Left ventricle myocardium superior (tissue), 1 donor: ENCODE measurements around the gene LSR. TPM values are rescaled to one million over a fixed set of nuclear protein-coding genes. Genes with fewer than 3 reads are reported as not detected.

Experiments
- ATAC-seq: fragments of 200-7000 bp; cut with Tn5 transposase; one replicate; pipeline ENCODE4 v1.9.1; 2020; ENCODE audit warnings: mild to moderate bottlenecking, moderate library complexity
- DNase-seq: peaks from one replicate; pipeline ENCODE4 v3.0.0-alpha.2; 2020
- intact Hi-C: fragments of 100-400 bp; cut with micrococcal nuclease; formaldehyde crosslinking; loops from one replicate; pipeline ENCODE4 v1.11.0; 2022
- long read RNA-seq: library from polyadenylated mRNA; unstranded; transcript quantifications from one replicate; pipeline ENCODE4 v2.0.0, GENCODE V29; 2021
- total RNA-seq: library from RNA; stranded (reverse); fragmentation: NEBNext Ultra II Directional; extraction: Animal tissue kit (Norgen Biotek cat#: 25700); gene quantifications from one replicate; pipeline ENCODE4 v1.2.1, GENCODE V29; 2021
- donor health status: DM: no; HTN: yes; CAD: no; lungs with severe emphysema.

Gene LSR, protein sequence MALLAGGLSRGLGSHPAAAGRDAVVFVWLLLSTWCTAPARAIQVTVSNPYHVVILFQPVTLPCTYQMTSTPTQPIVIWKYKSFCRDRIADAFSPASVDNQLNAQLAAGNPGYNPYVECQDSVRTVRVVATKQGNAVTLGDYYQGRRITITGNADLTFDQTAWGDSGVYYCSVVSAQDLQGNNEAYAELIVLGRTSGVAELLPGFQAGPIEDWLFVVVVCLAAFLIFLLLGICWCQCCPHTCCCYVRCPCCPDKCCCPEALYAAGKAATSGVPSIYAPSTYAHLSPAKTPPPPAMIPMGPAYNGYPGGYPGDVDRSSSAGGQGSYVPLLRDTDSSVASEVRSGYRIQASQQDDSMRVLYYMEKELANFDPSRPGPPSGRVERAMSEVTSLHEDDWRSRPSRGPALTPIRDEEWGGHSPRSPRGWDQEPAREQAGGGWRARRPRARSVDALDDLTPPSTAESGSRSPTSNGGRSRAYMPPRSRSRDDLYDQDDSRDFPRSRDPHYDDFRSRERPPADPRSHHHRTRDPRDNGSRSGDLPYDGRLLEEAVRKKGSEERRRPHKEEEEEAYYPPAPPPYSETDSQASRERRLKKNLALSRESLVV
- 6.1 TPM for total RNA-seq
- long read RNA-seq, partial matches to known transcripts: 3 of 12 reads
- long read RNA-seq, other reads (novel, unspliced or antisense): 5 of 12 reads

DNA sequence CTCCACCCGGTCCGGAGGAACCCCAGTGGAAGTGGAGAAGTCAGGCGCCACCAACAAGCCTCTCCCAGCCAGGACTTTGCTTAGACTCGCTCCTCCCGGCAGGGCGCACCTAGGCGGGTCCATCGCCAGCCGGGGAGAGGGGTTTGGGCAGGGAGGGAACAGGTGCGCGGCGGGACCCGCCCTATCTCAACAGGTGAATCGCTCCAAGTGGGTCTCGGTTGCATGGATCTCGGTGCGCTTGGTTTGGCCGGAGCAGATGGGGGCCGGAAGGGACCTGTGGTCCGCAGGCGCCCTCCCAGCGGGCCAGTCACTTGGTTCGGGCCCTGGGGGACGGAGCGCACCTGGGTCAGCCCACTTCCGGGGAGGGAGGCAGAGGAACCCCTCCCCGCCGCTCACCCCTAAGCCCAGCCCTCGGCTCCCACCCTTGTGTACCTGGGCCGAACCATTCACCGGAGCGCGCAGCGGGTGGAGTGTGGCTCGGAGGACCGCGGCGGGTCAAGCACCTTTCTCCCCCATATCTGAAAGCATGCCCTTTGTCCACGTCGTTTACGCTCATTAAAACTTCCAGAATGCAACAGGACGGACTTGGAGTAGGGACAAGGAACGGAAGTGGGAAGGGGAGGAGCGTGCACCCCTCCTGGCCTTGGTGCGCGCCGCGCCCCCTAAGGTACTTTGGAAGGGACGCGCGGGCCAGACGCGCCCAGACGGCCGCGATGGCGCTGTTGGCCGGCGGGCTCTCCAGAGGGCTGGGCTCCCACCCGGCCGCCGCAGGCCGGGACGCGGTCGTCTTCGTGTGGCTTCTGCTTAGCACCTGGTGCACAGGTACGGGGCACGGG is at the start of gene LSR:
Gene LSR (plus strand): TSS at position 693 of the 836 bp plus-strand sequence. CDS start 21 bp downstream, at position 714.
- intact Hi-C loops: no loop called here
- DNase-seq (peak; percentile 62), ATAC-seq (peak; percentile 90)

DNA sequence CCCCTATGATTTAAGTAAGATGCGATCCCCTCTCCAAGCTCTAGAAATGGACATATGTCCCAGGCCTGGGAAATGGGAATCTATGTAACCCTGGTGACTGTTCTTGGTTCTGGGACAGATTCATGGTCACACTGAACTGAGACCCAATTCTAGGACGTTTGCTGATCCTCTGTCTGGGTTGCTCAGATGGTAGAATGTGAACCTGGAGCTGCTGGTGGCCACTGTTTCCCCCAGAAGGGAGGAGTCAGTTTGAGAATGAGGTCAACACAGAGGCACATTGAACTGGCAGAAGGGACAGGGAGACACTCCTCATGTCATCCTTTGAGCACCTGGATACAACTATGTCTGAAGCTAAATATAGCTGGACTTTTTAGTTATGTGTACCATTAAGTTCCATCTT is 49.3 kb upstream of the LSR start:
- intact Hi-C loops: no loop called here
- DNase-seq: no peak
- ATAC-seq: no peak

DNA sequence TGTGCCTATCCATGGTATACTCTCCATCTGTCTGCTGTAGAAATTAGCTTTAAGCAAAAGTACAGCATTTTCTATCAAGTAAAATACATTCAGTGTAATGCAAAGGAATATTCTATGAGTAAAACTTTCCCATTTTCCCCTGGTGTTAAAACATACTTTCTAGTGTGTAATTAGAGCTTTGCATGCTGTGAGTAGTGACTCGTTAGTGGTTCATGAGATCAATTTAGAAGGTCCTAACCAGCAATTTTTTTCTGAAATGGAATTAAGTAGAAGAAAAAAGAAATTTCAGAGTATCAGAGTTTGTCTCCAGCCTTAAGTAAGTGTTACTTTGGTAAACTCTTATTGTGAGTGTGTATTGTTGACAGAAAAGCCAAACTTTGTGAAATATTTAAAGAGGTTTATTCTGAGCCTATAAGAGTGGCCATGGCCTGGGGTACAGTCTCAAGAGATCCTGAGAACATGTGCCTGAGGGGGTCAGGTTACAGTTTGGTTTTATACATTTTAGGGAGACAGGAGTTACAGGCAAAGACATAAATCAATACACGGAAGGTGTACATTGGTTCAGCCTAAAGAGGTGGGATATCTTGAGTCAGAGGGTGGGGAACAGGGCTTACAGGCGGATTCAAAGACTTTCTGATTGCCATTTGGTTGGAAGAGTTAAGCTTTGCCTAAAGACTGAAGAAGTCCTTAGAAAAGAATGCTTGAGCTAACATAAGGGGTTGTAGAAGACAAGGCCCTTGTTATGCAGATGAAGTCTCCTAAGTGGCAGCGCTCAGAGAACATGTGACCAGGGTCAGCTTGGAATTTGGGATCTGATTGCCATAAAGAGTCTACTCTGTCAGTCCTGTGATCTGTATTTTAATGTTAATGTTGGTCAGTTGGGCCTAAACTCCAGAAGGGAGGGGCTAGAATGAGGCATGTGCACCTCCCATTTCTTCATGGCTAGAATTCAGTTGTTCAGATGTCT is 45.8 kb upstream of the LSR start:
- intact Hi-C loops: no loop called here

DNA sequence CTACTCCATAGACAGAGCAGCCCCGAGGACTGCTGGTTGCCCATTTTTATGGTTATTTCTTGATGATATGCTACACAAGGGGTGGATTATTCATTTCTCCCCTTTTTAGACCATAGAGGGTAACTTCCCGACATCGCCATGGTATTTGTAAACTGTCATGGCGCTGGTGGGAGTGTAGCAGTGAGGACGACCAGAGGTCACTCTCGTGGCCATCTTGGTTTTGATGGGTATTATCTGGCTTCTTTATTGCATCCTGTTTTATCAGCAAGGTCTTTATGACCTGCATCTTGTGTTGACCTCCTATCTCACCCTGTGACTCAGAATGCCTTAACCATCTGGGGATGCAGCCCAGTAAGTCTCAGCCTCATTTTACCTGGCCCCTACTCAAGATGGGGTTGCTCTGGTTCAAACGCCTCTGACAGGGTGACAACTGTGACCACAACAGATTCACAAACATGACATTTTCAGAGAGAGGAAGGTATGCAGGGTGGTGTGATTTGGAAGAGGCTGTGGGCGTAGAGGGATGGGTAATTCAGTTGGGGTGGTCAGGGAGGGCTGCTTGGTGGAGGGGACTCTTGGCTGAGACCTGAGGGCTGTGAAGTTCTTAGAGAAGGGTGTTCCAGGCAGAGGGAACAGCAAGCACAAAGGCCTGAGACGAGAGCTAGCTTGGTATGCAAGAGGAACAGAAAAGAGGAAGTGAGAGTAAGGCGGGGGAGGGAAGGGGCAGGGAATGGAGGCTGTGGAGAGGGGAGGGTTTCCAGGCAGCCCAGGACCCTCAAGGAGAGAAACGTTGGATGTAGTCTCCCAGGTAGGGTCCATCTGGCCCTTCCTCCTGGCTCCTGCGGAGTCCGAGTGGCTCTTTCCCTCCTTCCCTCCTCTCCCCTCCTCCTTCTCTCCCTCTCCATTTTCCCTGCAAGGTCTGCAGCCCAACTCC is 43.7 kb upstream of the LSR start:
- intact Hi-C loops: no loop called here
- ATAC-seq (peak; percentile 60), DNase-seq (no peak)

More for the DNA sequence above, 45.8 kb upstream of the LSR start:
- ATAC-seq: no peak
- DNase-seq: no peak

DNA sequence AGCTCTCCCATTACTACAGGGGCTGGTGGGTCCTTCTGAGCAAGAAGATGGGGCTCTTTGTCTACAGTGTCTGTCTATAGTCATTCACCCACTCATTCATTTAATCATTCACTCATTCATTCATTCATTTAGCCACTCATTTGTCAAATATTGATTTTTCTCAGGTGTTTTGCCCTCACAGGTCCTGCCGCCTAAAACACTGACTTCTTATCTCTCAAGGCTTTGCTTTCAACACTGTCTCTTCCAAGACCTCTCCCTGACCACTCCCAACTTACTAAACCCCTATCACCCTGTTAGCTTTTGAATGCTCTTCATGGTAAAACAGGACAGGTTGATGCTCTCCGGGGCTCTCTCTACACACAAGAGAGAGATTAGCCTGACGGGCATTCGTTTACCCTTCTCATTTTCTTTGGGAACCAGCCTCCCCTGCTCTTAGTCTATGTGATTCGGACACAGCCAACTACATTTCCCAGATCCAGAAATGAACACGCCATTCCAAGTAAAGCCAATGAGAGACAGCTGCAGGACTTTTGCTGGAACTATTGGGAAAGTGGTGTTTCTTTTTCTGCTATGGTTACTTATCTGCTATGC is 43.0 kb upstream of the LSR start:
- DNase-seq (no peak), ATAC-seq (no peak)
- intact Hi-C loops: no loop called here

DNA sequence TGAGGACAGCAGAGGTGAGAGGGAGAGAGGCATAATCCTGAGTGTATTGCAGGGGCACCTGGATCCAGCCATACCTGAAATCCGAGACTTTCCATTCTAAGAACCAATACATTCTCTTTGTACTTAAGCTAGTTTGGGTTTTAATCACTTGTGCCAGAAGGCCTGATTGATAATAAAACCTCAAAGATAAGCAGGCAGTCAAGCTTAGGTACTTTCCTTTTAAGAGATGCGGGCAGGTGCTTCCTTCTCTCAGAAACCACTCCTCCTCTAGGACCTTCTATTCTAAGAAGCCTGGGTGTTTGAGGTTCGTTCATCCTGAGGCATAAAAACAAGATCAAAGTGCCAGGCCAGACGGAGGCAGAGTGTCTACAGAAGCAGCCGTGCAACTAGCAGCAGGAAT is 42.4 kb upstream of the LSR start:
- ATAC-seq (no peak), DNase-seq (no peak)
- intact Hi-C loops: no loop called here

DNA sequence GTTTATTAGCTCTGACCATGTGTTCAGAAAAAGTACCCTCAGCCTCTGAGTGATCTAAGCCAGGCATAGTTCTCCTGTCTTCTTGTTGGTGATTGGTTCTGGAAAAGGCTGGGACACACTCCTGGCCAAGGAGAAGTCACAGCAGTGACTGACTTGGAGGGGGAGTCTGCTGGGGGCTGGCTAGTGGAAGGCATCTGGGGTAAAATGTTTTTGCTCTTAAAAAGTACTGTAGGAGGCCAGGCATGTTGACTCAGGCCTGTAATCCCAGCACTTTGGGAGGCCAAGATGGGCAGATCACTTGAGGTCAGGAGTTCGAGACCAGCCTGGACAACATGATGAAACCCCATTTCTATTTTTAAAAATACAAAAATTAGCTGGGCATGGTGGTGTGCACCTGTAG is 41.9 kb upstream of the LSR start:
- no peak for DNase-seq
- intact Hi-C loops: no loop called here
- no peak for ATAC-seq

DNA sequence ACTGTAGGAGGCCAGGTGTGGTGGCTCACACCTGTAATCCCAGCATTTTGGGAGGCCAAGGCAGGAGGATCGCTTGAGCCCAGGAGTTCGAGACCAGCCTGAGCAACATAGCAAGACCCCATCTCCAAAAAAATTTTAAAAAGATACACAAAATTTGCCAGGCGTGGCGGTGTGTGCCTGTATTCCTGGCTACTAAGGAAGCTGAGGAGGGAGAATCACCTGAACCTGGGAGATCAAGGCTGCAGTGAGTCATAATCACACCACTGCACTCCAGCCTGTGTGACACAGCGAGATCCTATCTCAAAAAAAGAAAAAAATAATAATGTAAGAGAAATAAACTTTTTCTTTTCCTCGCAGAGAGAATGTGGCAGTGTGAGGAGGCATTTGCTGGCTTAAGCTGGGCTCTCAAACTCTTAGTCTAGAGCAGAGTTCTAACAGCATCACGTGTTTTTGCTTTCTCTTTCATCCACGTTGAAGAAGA is 41.4 kb upstream of the LSR start:
- ATAC-seq: no peak
- intact Hi-C loops: no loop called here
- DNase-seq: no peak

DNA sequence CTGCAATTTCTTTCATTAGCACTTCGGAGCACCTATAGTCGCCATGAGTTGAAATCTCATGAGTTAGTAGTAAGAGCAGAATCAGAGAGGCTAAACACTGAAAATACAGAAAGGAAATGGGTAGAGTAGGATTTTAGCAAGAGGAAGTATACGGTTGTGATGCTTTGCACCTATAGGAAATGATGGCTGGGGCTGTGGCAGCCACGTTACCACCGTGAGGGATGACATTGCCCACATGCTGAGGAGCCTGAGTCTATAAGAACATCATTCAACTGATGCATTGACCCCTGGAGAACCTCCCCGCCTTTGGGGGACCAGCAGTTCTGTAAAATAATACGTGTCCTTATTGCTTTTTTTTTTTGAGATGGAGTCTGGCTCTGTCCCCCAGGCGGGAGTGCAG is 40.7 kb upstream of the LSR start:
- no peak for ATAC-seq
- no peak for DNase-seq
- intact Hi-C loops: no loop called here

DNA sequence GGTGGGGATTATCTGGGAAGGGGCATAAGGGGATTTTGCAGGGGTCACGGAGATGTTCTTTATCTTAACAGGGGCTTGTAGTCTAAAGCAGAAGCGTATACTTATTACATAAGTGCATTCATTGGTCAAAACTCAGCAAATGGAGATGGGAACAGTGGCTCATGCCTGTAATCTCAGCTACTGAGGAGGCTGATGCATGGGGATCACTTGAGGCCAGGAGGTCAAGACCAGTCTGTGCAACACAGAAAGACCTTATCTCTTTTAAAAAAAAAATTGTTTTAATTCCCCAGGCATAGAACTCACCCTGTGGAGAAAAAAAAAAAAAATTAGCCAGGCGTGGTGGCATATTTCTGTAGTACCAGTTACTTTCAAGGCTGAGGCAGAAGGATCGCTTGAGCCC is 39.2 kb upstream of the LSR start:
- DNase-seq (no peak), ATAC-seq (no peak)
- intact Hi-C loops: no loop called here

DNA sequence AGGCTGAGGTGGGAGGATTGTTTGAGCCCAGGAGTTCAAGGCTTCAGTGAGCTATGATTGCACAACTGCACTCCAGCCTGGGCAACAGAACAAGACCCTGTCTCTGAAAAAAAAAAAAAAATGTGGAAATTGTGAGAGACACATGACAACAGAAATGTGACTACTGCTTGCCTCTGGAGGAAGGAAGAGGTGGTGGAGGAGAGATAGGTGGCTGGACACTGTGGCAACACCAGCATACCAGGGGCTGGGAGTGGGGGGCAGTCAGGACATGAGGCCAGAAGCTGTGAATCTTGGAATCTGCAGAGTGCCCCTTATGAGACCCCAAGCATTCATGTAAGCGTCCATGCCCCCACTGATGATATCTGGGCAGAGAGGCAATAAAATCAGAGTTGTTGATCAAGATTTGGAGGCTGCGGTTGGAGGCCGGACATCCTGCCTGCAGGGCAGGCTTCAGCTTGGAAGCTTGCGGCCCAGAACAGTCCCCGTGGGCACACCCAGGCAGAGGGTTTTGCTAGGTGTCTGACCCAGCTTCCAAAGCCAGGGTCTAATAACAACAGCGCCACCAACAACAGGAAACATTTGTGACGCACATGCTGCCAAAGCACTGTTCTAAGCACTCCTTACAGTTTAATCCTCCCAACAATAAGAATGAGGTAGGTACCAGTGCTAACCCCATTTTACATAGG is 37.1 kb upstream of the LSR start:
- DNase-seq (peak; percentile 51), ATAC-seq (peak; percentile 42)
- intact Hi-C loops: no loop called here

DNA sequence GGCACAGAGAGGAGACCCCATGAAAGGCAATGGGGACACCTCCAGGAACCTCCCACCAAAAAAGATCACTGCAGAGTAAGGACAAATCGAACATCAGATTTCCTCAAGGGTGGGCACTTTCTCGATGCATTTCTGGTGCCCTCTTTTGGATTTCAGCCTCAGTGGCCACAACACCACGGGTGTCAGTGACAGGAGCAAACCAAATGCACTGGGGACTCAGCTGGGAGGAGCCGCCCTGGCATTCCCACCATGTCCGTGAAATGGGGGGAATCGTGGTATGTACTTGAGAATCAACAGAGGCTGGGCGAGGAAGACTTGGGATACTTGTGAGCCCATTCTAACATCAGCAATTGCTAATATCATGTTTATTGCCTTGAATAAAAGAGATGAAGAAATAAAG is 36.6 kb upstream of the LSR start:
- no peak for DNase-seq
- intact Hi-C loops: no loop called here
- no peak for ATAC-seq

DNA sequence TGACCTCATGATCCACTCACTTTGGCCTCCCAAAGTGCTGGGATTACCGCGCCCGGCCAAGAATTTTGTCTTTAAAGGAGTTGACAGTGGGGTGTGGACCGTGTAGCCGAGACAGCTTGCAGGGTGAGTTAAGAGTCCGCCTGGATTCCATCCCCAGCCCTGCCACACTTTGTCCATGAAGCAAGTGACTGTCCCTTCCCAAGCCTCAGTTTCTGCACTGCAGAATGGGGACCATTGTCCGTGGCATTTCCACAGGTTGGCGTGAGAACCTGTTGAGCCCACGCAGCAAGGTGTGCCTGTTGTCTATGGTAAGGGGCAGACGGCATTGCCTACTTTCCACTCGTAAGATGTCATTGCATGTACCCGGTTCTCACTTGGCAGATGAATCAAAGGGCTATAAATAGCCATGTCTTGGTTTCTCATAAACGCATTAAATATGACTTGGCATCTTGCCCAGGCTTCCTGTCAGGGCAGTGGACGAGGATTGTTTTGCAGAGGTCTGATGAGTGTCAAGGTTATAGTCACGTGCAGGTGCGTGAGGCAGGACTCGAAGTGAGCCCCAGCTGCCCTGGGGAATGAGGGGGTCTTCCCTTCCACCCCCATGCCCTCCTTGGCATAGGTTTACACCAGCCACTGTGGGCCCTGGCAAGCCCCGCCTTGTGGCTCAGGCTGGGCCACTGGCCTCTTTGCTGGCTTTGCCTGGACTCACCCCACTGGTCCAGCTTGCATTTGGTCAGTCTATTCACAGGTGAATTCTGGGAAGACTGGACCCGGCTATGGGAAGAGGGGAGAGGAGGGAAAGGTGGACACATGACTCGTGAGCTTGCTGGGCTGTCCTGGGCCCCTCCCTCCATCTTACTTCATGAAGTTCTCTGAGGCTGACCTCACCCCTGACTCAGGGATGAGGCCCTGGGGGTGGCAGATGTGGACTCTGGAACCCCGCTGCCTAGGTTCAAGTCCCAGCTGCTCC is 34.9 kb upstream of the LSR start:
- DNase-seq: peak; percentile 47
- intact Hi-C loops: no loop called here
- peak; percentile 84 for ATAC-seq

DNA sequence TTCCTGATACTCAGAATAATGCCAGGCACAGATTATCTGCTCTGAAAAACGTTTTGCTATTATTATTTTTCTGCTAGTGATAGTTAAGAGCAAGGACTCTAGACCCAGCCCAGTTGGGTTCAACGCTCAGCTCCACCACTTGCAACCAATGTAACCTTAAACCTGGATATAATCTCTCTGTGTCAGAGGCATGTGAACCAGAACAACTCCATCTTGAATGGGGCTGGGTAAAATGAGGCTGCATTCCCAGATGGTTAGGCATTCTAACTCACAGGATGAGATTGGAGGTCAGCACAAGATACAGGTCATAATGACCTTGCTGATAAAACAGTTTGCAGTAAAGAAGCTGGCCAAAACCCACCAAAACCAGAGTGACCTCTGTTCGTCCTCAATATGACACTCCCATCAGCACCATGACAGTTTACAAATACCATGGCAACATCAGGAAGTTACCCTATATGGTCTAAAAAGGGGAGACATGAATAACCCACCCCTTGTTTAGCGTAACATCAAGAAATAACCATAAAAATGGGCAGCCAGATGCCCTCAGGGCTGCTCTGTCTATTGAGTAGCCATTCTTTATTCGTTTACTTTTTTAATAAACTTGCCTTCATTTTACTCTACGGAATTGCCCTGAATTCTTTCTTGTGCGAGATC is 33.9 kb upstream of the LSR start:
- no peak for ATAC-seq
- DNase-seq: no peak
- intact Hi-C loops: no loop called here
